GM12873 (cell line): ENCODE results near the gene EMC6.

Experiments
- TF ChIP-seq, protein P1 (sequence below): IDR thresholded peaks from 2 replicates; pipeline ENCODE4 v1.5.1; 2012; ENCODE audit warnings: low read depth, mild to moderate bottlenecking, moderate library complexity, low read length, control low read depth; ENCODE audit not compliant: insufficient read depth; ENCODE audit errors: missing control alignments

Gene EMC6

DNA sequence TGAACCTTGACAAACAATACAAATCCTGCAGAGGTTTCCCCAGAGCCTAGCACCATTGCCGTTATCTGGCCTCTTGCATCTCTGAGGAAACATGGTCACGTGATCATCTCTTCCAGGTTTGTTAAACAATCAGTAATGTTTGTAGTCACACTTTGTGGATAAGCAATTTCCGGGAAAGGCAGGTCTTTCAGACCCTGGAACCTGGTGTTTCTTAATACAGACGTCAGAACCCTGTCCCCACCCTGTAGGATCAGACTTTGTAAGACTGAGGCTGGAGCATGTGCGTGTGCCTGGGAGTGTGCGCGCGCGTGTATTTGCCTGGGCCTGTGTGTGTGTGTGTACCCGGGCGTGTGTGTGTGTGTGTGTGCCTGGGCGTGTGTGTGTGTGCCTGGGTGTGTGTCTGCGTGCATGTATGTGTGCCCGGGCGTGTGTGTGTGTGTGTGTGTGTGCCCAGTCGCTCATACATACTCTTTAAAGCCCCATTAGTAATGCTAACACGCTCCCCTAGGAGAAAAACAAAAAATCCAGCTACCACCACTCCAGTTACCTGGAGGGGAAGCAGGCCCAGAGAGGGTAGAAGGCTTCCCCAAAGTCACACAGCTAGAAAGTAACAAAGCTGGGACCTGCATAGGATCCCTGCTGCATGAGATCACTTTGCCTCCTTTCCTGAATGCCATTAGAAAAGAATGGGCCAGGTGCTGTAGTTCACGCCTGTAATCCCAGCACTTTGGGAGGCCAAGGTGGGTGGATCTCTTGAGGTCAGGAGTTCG is 26.7 kb upstream of the EMC6 start:
- TF ChIP-seq, protein P1, sequence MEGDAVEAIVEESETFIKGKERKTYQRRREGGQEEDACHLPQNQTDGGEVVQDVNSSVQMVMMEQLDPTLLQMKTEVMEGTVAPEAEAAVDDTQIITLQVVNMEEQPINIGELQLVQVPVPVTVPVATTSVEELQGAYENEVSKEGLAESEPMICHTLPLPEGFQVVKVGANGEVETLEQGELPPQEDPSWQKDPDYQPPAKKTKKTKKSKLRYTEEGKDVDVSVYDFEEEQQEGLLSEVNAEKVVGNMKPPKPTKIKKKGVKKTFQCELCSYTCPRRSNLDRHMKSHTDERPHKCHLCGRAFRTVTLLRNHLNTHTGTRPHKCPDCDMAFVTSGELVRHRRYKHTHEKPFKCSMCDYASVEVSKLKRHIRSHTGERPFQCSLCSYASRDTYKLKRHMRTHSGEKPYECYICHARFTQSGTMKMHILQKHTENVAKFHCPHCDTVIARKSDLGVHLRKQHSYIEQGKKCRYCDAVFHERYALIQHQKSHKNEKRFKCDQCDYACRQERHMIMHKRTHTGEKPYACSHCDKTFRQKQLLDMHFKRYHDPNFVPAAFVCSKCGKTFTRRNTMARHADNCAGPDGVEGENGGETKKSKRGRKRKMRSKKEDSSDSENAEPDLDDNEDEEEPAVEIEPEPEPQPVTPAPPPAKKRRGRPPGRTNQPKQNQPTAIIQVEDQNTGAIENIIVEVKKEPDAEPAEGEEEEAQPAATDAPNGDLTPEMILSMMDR = no peak

DNA sequence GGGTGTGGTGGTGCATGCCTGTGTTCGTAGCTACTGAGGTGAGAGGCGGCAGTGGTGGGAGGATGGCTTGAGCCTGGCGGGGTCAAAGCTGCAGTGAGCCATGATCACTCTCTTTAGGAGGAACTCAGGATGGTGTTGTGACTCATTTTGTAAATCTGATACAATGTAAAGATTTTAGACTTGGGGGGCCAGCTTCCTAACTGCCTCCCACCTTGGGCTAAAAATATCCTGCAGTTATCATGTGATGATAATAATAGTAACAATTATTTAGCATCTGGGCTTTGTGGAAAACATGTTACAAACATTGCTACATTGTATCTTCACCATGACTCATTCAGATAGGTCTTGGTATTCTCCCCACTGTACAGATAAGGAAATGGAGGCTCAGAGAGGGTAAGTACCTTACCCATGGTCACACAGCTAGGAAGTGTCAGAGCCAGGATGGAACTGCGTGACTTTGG is 24.7 kb upstream of the EMC6 start:
- TF ChIP-seq, protein P1 = no peak

DNA sequence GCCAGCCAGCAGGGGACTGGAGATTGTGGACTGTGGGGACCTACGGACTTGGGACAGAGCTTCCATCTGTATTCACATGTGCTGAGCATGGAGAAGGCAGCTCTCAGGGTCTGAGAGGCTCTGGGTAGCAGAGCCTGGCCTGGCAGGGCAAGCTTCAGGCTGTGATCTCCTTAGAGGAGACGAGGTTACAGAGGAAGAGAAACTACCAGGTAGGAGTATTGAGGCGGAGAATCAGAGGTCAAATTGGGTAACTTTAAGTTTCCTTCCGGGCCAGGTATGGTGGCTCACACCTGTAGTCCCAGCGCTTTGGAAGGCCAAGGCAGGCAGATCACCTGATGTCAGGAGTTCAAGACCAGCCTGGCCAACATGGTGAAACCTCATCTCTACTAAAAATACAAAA is 23.3 kb upstream of the EMC6 start:
- TF ChIP-seq, protein P1 = no peak

DNA sequence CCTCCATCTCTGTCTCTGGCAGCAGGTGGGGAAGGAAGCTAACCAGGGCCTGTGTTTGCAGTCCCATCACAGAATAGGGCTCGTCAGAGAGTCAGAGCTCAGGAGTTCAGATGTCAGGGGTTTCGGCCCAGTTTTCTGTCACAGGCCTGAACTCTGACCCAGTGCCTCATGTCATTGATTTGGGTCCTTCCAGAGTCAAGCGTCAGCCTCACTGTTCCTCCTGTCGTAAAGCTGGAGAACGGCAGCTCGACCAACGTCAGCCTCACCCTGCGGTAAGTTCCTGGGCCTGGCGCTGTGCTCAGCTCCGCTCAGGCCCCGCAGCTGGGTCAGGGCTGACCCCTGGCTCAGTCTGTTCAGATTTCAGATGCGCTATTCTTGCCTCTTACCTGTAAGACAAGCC is 21.4 kb upstream of the EMC6 start:
- TF ChIP-seq, protein P1 = no peak

DNA sequence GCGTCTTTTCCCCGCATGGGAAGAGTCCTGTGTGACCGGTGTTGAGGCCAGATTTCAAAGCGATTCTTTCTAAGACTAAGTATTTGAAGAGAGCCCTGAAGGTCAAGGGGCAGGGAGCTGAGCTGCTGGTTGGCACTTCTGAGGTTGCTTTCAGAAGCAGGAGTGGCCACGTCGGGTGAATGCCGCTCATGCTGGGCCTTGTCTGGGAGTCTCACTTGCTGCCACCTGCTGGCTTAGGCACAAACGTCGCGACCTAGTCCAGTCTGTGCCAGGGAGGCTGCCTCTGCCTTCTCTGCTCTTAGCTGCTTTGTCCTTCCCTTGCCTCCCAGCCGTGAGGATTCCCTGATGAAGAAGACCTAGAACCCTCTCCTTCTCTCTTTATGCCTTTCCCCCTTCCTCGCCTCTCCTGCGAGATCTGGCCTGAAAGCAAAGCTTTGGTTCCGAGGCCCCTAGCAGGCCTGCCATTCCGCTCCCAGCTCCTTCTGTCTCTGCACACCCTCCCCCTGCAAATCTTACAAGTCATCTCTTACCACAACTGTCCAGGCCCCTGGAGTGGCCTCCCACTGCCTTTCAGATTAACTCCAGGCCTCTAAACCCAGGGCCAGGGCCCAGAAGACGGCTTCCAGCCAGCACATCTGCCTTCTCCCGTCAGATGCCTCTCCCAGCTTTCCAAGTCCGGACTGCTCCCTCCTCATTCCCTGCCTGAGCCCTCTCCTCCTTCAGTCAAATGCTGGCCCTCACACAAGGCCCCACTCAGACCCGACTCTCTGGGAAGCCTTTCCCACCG is 20.6 kb upstream of the EMC6 start:
- TF ChIP-seq, protein P1 = peak; percentile 54

DNA sequence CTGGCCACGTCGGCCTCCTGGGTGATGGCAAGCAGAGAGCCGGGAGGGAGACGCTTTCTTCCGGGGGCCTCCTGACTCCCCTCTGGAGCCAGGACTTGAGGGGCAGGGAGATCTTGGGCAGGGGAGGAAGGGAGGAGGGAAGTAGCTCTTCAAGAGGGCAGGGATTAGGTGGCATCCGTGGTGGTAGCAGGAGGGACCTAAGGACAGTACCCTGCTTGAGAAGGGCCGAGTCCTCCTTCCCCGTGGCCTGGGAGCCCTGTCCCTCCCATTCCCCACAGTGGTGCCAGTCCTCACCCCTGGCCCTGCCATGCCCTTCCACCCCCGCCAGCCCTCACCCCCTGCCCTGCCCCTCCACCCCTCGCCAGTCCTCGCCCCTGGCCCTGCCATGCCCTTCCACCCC is 12.8 kb upstream of the EMC6 start:
- TF ChIP-seq, protein P1 = no peak

DNA sequence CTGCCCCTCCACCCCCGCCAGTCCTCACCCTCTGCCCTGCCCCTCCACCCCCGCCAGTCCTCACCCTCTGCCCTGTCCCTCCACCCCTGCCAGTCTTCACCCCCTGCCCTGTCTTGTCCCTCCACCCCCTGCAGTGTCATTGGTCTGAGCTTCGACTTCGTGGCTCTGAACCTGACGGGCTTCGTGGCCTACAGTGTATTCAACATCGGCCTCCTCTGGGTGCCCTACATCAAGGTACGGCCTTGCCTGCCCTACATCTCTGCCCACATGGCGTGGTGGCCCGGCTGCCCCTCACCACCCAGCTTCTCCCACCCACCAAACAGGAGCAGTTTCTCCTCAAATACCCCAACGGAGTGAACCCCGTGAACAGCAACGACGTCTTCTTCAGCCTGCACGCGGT is 12.3 kb upstream of the EMC6 start:
- TF ChIP-seq, protein P1 = no peak
